Measurements from ENCODE around the gene TXLNA. TPM values are rescaled to one million over a fixed set of nuclear protein-coding genes. Genes with fewer than 3 reads are reported as not detected.

TXLNA gene
- total RNA-seq, 1 donor from 2014 or later: 45.1 TPM

- no peak for TF ChIP-seq CTCF (IDR thresholded peaks at IDR 0.05)
- intact Hi-C loops (cut with DNase I): no loop called here
- Histone ChIP-seq H3K9me3 (no peaks in the 10 kb centered on the region), H3K4me3 (no peak overlapping the region), H3K36me3 (peaks cover 97% of the 10 kb centered on the region), H3K27me3 (ENCODE audit: low read depth) (no peaks in the 10 kb centered on the region), H3K27ac (no peak overlapping the region), H3K4me1 (peaks cover 8% of the 10 kb centered on the region)
- no peak for ATAC-seq
- no peak for DNase-seq
These were observed 49.3 kb downstream of the TXLNA start for GRCh38 chr1:32228771-32229170.

GRCh38 chr1:32231843-32232432 lies 52.5 kb downstream of the TXLNA start:
- H3K4me1 ChIP-seq: no peaks in the 10 kb centered on the region
- no peak for ATAC-seq
- intact Hi-C loops (cut with DNase I): no loop called here
- no peaks in the 10 kb centered on the region for H3K9me3 ChIP-seq
- no peak for TF ChIP-seq CTCF (IDR thresholded peaks at IDR 0.05)
- H3K36me3 ChIP-seq: peaks cover 77% of the 10 kb centered on the region
- H3K27me3 ChIP-seq (ENCODE audit: low read depth): no peaks in the 10 kb centered on the region
- no peak for DNase-seq
- no peak overlapping the region for H3K27ac ChIP-seq
- no peak overlapping the region for H3K4me3 ChIP-seq

- Histone ChIP-seq H3K27ac (no peak overlapping the region), H3K36me3 (peaks cover 69% of the 10 kb centered on the region), H3K4me3 (no peak overlapping the region), H3K27me3 (ENCODE audit: low read depth) (no peaks in the 10 kb centered on the region), H3K9me3 (no peaks in the 10 kb centered on the region), H3K4me1 (no peaks in the 10 kb centered on the region)
- no peak for DNase-seq
- intact Hi-C loops (cut with DNase I): no loop called here
- no peak for ATAC-seq
- no peak for TF ChIP-seq CTCF (IDR thresholded peaks at IDR 0.05)
These were observed 53.3 kb downstream of the TXLNA start for GRCh38 chr1:32232558-32233304.

GRCh38 chr1:32234792-32235191 lies 55.3 kb downstream of the TXLNA start:
- ATAC-seq (no peak), DNase-seq (no peak)
- Histone ChIP-seq H3K27me3 (ENCODE audit: low read depth) (no peaks in the 10 kb centered on the region), H3K27ac (no peak overlapping the region), H3K4me3 (no peak overlapping the region), H3K36me3 (peaks cover 49% of the 10 kb centered on the region), H3K9me3 (no peaks in the 10 kb centered on the region), H3K4me1 (peaks cover 7% of the 10 kb centered on the region)
- intact Hi-C loops (cut with DNase I): no loop called here
- TF ChIP-seq CTCF (IDR thresholded peaks at IDR 0.05): no peak

- intact Hi-C loops (cut with DNase I): no loop called here
- Histone ChIP-seq H3K4me3 (peak overlapping the region; percentile 63), H3K27me3 (ENCODE audit: low read depth) (no peaks in the 10 kb centered on the region), H3K9me3 (no peaks in the 10 kb centered on the region), H3K27ac (no peak overlapping the region), H3K36me3 (peaks cover 6% of the 10 kb centered on the region), H3K4me1 (peaks cover 35% of the 10 kb centered on the region)
- DNase-seq (no peak), ATAC-seq (no peak)
- TF ChIP-seq CTCF (IDR thresholded peaks at IDR 0.05): no peak
These were observed 59.9 kb downstream of the TXLNA start for GRCh38 chr1:32239337-32239736.

Measured in lower lobe of right lung (tissue), 2 donors.